ENCODE results near the gene HYCC1. TPM values are rescaled to one million over a fixed set of nuclear protein-coding genes. Genes with fewer than 3 reads are reported as not detected.

HYCC1 gene
- total and polyA plus RNA-seq, 9 of the 15 experiments (the other 6 are each of a cell fraction or from before 2014, with no cell fraction given): 11.2 to 40.6 (median 37.9) TPM

DNA sequence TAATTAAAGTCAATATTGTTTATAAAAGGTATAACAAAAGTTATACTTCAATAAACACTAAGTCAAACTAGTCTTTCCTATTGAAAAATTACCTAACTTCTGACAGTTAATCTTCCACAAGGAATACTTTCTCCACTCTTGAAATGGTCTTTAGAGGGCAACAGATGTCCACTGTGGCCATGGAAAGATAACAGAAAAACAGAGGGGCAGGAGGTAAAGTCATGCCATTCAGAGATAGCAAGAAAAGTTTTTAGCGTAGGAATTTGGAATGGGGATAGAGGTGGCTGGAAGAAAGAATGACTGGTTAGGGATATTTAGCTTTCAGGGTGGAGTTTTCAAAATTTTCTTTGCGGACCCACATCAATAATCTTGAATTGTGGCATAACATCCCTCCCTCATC is 34.7 kb downstream of the HYCC1 start:
- no TSS peak for BruUV-seq (replicated peaks)
- H3K79me2 ChIP-seq (ENCODE audit: control insufficient read depth, insufficient read depth, low read length): no peaks in the 10 kb centered on the region
- H4K20me1 ChIP-seq (replicated peaks; ENCODE audit: control insufficient read depth, insufficient read depth, low read length): no peaks in the 10 kb centered on the region
- no peaks in the 10 kb centered on the region for H3K9me1 ChIP-seq (ENCODE audit: control insufficient read depth, insufficient read depth, low read length)
- H3K27me3 ChIP-seq (ENCODE audit: control insufficient read depth in 2 of 2, insufficient read depth in 2 of 2, low read length in 2 of 2): no peaks in the 10 kb centered on the region
- H3K4me2 ChIP-seq (ENCODE audit: insufficient read depth, low read length): no peak overlapping the region
- DNase-seq (ENCODE audit: extremely low read depth in 1 of 4, low spot score in 3 of 4) (peak in 2 of 4 experiments; percentile 15 to 30), FAIRE-seq (no peak), ATAC-seq (peak; percentile 53; the same call in 1 of the 3 replicates)
- H3K4me1 ChIP-seq (replicated peaks in 1 of 2; ENCODE audit: control insufficient read depth in 2 of 2, insufficient read depth in 2 of 2, low read length in 2 of 2): peaks cover 0 to 2% of the 10 kb centered on the region in 2 experiments; a peak in 1 of 5 replicates
- no peak overlapping the region for H3K4me3 ChIP-seq
- H3K9ac ChIP-seq (ENCODE audit: insufficient read depth in 1 of 2, low read depth in 2 of 2, low read length in 2 of 2): no peak overlapping the region
- in situ Hi-C loops (cut with MboI): no loop called here
- H2AFZ ChIP-seq (ENCODE audit: low read depth, low read length): no peak overlapping the region
- CTCF ChIA-PET (ENCODE audit: low intra/inter-chr PET ratio): no interaction called here
- H3K9me3 ChIP-seq (replicated peaks; ENCODE audit: control insufficient read depth, insufficient read depth, low read depth, low read length): no peaks in the 10 kb centered on the region
- POLR2A ChIA-PET: interaction anchor here (0.7 kb wide), 1 partner anchor 10 kb away, joined by 3 read pairs; no protein-coding TSS in a partner anchor
- no peak overlapping the region for H3K27ac ChIP-seq (ENCODE audit: extremely low read depth, low read depth, low read length)
- peaks cover 37% of the 10 kb centered on the region; the same call in 2 of the 3 replicates for H3K36me3 ChIP-seq (ENCODE audit: control insufficient read depth, insufficient read depth, low read length)
- intact Hi-C loops (cut with micrococcal nuclease): loop anchor here (1.0 kb wide), 1 partner anchor 76 kb away; no protein-coding TSS in a partner anchor
- WGBS (ENCODE audit: insufficient coverage, low coverage, missing lambda C conversion rate): 44% methylated on average over 2 of the region's 2 CpGs
- TF ChIP-seq DIDO1 (tag; IDR thresholded peaks at IDR 0.05; ENCODE audit: low read depth) (no peak), MCM3 (IDR thresholded peaks at IDR 0.05) (no peak), RFX1 (IDR thresholded peaks at IDR 0.05) (no peak), SMC3 (conservative IDR thresholded peaks at IDR 0.05; ENCODE audit: insufficient read depth, low read depth, low read length) (no peak), TSC22D4 (tag; IDR thresholded peaks at IDR 0.05) (no peak), RBM34 (IDR thresholded peaks at IDR 0.05; ENCODE audit: borderline replicate concordance, insufficient read depth, low read length) (no peak), MAZ (CRISPR knock-in tag; conservative IDR thresholded peaks at IDR 0.05 in 1 of 2, IDR thresholded peaks at IDR 0.05 in 1 of 2) (no peak), TAF7 (tag; IDR thresholded peaks at IDR 0.05) (no peak), GATA2 (CRISPR knock-in tag; IDR thresholded peaks at IDR 0.05) (0 out of 2 replicates have a peak, but pooled peaks have one; percentile 23), HDAC2 (IDR thresholded peaks at IDR 0.05) (no peak), MTA2 (IDR thresholded peaks at IDR 0.05; ENCODE audit: low read depth) (no peak), NEUROD1 (IDR thresholded peaks at IDR 0.05; ENCODE audit: borderline replicate concordance, low read depth, low read length, partially characterized antibody) (no peak), CBFA2T3 (IDR thresholded peaks at IDR 0.05) (peak; percentile 66), XRCC3 (IDR thresholded peaks at IDR 0.05) (no peak), CHD1 (IDR thresholded peaks at IDR 0.05; ENCODE audit: low read length) (no peak), SMARCA5 (IDR thresholded peaks at IDR 0.05) (no peak), TCF3 (CRISPR knock-in tag; IDR thresholded peaks at IDR 0.05) (peak; percentile 31; the same call in 1 of the 2 replicates), ZNF764 (CRISPR knock-in tag; IDR thresholded peaks at IDR 0.05; ENCODE audit: low read depth) (no peak), ERF (CRISPR knock-in tag; IDR thresholded peaks at IDR 0.05) (no peak)
- TF ChIP-seq, protein P1, sequence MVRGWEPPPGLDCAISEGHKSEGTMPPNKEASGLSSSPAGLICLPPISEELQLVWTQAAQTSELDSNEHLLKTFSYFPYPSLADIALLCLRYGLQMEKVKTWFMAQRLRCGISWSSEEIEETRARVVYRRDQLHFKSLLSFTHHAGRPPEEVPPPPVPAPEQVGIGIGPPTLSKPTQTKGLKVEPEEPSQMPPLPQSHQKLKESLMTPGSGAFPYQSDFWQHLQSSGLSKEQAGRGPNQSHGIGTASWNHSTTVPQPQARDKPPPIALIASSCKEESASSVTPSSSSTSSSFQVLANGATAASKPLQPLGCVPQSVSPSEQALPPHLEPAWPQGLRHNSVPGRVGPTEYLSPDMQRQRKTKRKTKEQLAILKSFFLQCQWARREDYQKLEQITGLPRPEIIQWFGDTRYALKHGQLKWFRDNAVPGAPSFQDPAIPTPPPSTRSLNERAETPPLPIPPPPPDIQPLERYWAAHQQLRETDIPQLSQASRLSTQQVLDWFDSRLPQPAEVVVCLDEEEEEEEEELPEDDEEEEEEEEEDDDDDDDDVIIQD (CRISPR knock-in tag; IDR thresholded peaks at IDR 0.05): no peak
- TF ChIP-seq, protein P2, sequence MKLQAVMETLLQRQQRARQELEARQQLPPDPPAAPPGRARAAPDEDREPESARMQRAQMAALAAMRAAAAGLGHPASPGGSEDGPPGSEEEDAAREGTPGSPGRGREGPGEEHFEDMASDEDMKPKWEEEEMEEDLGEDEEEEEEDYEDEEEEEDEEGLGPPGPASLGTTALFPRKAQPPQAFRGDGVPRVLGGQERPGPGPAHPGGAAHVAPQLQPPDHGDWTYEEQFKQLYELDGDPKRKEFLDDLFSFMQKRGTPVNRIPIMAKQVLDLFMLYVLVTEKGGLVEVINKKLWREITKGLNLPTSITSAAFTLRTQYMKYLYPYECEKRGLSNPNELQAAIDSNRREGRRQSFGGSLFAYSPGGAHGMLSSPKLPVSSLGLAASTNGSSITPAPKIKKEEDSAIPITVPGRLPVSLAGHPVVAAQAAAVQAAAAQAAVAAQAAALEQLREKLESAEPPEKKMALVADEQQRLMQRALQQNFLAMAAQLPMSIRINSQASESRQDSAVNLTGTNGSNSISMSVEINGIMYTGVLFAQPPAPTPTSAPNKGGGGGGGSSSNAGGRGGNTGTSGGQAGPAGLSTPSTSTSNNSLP (IDR thresholded peaks at IDR 0.05; ENCODE audit: borderline replicate concordance, low read depth, low read length): no peak
- TF ChIP-seq, protein P3, sequence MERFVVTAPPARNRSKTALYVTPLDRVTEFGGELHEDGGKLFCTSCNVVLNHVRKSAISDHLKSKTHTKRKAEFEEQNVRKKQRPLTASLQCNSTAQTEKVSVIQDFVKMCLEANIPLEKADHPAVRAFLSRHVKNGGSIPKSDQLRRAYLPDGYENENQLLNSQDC (CRISPR knock-in tag; IDR thresholded peaks at IDR 0.05): no peak

Measured in K562 (cell line).